IgD-negative memory B cell (primary cell): ENCODE measurements around the gene POU5F2. TPM values are rescaled to one million over a fixed set of nuclear protein-coding genes. Genes with fewer than 3 reads are reported as not detected.

Source experiments
- H3K27ac Mint-ChIP-seq, 3 donors: one replicate each; pipeline ENCODE4 v1.8.0; 2020 to 2022; ENCODE audit warnings: mild to moderate bottlenecking in 3 of 3, mixed read lengths in 3 of 3, moderate library complexity in 1 of 3
- H3K27me3 Mint-ChIP-seq: one replicate; pipeline ENCODE4 v1.8.0; 2021; ENCODE audit warnings: mixed read lengths
- H3K36me3 Mint-ChIP-seq: one replicate; pipeline ENCODE4 v1.8.0; 2020; ENCODE audit warnings: mild to moderate bottlenecking, mixed read lengths
- H3K4me1 Mint-ChIP-seq, 3 donors: one replicate each; pipeline ENCODE4 v1.8.0; 2020 to 2022; ENCODE audit warnings: mixed read lengths in 3 of 3, mild to moderate bottlenecking in 1 of 3
- H3K4me3 Mint-ChIP-seq, 4 donors: one replicate each; pipeline ENCODE4 v1.8.0; 2020 to 2022; ENCODE audit warnings: mild to moderate bottlenecking in 4 of 4, mixed read lengths in 4 of 4, moderate library complexity in 3 of 4
- H3K9me3 Mint-ChIP-seq, 3 donors: one replicate each; pipeline ENCODE4 v1.8.0; 2020 to 2021; ENCODE audit warnings: mixed read lengths in 3 of 3, mild to moderate bottlenecking in 1 of 3
- polyA plus RNA-seq: library from polyadenylated mRNA; unstranded; fragments of 300-500 nt; fragmentation: Illumina TruSeq; gene quantifications from one replicate; pipeline ENCODE4 v1.2.3, GENCODE V29; 2021

POU5F2 gene
- polyA plus RNA-seq, 1 donor from 2014 or later = 0.08 TPM

DNA sequence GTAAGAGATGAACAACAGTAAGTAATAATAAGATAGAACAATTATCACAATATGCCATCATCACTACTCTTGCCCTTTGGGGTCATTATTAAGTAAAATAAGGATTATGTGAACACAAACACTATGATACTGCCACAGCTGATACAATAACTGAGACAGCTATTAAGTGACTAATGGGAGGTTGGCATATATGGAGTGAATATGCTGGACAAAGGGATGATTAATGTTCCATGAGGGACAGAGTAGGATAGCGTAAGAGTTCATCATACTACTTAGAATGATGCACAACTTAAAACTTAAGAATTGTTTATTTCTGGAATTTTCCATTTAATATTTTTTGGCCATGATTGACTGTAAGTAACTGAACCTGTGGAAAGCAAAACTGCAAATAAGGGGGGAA, 16.6 kb downstream of the POU5F2 start:
- H3K4me1 Mint-ChIP-seq = peaks cover 0 to 1% (median 0%) of the 10 kb centered on the region in 3 donors
- peaks cover 2% of the 10 kb centered on the region for H3K36me3 Mint-ChIP-seq
- no peak overlapping the region for H3K4me3 Mint-ChIP-seq
- H3K27ac Mint-ChIP-seq = no peak overlapping the region
- no peaks in the 10 kb centered on the region for H3K27me3 Mint-ChIP-seq
- peaks cover 0 to 1% (median 0%) of the 10 kb centered on the region in 3 donors for H3K9me3 Mint-ChIP-seq

- no peak overlapping the region for H3K27ac Mint-ChIP-seq
- peaks cover 3% of the 10 kb centered on the region for H3K36me3 Mint-ChIP-seq
- H3K27me3 Mint-ChIP-seq = no peaks in the 10 kb centered on the region
- no peak overlapping the region for H3K4me3 Mint-ChIP-seq
- H3K4me1 Mint-ChIP-seq = peaks cover 0 to 4% (median 0%) of the 10 kb centered on the region in 3 donors
- peaks cover 0 to 1% (median 0%) of the 10 kb centered on the region in 3 donors for H3K9me3 Mint-ChIP-seq
These were observed 17.7 kb downstream of the POU5F2 start for GRCh38 chr5:93723681-93724080.

DNA sequence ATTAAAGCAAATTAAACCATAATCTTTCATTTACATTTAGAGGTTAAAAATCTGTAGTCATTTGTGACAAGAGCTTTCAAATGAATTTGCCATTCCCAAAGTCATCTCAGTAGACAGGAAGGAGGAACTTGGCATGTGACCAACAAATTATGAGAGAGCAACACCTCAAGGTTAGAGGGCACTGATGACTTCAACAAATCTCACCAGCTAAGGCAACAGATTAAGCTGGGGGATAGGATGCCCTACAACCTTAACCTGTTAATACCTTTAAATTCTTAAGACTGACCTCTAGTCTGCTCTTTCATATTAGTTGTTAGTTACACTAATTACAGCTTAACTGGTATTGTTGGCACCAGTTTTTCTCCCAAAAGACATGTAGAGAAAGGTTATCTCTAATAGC, 18.4 kb downstream of the POU5F2 start:
- H3K36me3 Mint-ChIP-seq = peaks cover 3% of the 10 kb centered on the region

DNA sequence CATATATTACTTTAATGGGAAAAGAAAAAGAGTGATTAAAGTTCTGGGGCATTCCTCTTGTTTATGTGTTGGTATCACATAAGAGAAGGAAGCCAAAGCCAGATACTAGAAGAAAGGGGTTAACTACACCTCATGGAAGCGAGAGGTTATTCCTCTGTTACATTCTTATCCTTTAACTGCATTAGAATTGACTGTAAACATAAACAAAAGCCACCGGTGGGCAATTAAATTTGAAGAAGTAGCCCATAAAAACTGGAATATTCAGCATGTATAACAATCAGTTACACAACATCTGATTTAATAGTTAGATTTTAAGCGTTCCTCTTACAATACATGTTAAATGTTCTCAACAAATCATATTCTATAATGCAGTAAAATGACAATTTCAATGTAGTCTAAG, 18.8 kb downstream of the POU5F2 start:
- Mint-ChIP-seq H3K36me3 (peaks cover 3% of the 10 kb centered on the region), H3K4me1 (peaks cover 0 to 4% (median 4%) of the 10 kb centered on the region in 3 donors), H3K27me3 (no peaks in the 10 kb centered on the region), H3K4me3 (no peak overlapping the region), H3K27ac (no peak overlapping the region), H3K9me3 (peaks cover 0 to 1% (median 0%) of the 10 kb centered on the region in 3 donors)

More for the DNA sequence above, 18.4 kb downstream of the POU5F2 start:
- Mint-ChIP-seq H3K27me3 (no peaks in the 10 kb centered on the region), H3K27ac (no peak overlapping the region), H3K9me3 (peaks cover 0 to 1% (median 0%) of the 10 kb centered on the region in 3 donors), H3K4me3 (no peak overlapping the region), H3K4me1 (peaks cover 0 to 4% (median 4%) of the 10 kb centered on the region in 3 donors)

DNA sequence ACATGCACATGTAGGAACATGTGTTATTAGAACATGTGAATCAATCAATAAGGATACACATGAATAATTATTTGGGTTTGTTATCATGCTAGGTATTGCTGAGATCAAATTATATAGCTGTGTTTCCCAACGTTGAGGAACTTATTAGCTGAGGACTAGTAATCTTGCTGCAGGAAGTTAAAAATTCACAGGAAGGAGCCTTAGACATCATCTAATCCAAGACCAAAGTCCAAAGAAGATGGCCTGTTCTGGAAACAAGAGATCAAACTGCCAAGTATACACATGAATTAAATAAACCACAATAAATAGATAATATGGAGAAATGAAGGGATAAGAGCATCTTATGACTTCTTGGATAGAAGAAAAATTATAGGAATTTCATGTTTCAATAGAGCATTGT, 19.9 kb downstream of the POU5F2 start:
- peaks cover 0 to 4% (median 4%) of the 10 kb centered on the region in 3 donors for H3K4me1 Mint-ChIP-seq
- no peak overlapping the region for H3K4me3 Mint-ChIP-seq
- no peaks in the 10 kb centered on the region for H3K27me3 Mint-ChIP-seq
- peaks cover 3% of the 10 kb centered on the region for H3K36me3 Mint-ChIP-seq
- no peak overlapping the region for H3K27ac Mint-ChIP-seq
- peaks cover 0 to 1% (median 0%) of the 10 kb centered on the region in 3 donors for H3K9me3 Mint-ChIP-seq

GRCh38 chr5:93721071-93721470, 20.3 kb downstream of the POU5F2 start:
- peaks cover 0 to 1% (median 0%) of the 10 kb centered on the region in 3 donors for H3K9me3 Mint-ChIP-seq
- no peaks in the 10 kb centered on the region for H3K27me3 Mint-ChIP-seq
- peaks cover 0 to 4% (median 4%) of the 10 kb centered on the region in 3 donors for H3K4me1 Mint-ChIP-seq
- H3K36me3 Mint-ChIP-seq = peaks cover 3% of the 10 kb centered on the region
- no peak overlapping the region for H3K4me3 Mint-ChIP-seq
- no peak overlapping the region for H3K27ac Mint-ChIP-seq

DNA sequence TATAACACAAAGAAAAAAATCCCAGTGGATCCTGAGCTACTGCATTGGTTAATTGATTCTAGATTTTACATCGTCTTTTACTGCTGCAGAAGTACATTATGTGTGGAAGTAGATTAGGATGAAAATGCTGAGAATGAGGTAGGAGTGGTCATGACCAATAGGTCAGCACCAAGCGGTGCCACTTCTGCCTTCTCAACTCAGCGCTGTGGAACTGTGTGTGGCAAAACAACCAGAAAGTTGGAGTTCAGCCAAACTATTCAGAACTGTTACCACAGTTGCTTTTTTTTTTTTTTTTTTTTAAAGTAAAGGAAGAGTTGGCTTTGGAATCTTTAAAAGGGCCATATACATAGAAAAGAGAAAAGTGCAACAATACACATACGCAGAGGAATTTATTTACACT, 24.2 kb downstream of the POU5F2 start:
- Mint-ChIP-seq H3K27ac (no peak overlapping the region), H3K36me3 (peaks cover 6% of the 10 kb centered on the region), H3K4me3 (no peak overlapping the region), H3K4me1 (peaks cover 0 to 4% (median 4%) of the 10 kb centered on the region in 3 donors), H3K27me3 (no peaks in the 10 kb centered on the region), H3K9me3 (peaks cover 0 to 5% (median 1%) of the 10 kb centered on the region in 3 donors)

DNA sequence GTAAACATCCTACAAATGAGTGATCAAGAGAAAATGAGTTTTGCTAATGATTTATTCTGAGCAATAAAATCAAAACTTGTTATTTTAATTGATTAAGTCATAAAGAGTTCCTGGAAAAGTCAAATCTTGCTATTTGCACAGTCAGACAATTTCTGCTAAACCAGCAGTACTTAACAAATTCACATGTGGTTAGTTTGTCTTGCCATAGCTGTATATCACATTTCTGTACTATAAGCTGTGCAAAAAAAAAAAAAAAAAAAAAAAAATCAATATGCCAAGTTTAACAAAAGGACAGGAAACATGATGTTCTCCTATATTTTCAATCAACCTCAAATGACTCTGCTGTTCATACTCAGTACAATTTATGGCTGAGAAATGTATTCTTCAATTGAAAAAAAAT, 24.9 kb downstream of the POU5F2 start:
- peaks cover 6% of the 10 kb centered on the region for H3K36me3 Mint-ChIP-seq
- H3K9me3 Mint-ChIP-seq = peaks cover 0 to 5% (median 1%) of the 10 kb centered on the region in 3 donors
- H3K4me3 Mint-ChIP-seq = no peak overlapping the region
- H3K27ac Mint-ChIP-seq = no peak overlapping the region
- peaks cover 0 to 4% (median 4%) of the 10 kb centered on the region in 3 donors for H3K4me1 Mint-ChIP-seq
- H3K27me3 Mint-ChIP-seq = no peaks in the 10 kb centered on the region

DNA sequence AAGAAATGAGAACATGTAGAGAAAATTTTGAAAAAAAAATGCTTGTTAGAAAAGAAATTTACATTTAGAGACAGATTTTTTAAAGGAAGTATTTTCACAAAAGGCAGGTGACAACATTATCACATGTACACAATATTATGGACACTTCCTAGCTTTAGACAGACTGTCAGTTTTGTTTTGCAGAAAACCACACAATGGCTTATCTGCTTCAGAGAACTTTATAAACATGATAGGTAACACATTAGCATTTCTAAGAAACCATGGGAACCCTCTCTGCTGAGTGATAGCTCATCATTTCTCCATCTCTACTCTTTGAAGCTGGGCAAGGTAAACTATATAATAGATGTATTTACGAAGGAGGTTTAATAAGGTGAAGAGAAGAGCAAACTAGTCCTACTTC, 25.6 kb downstream of the POU5F2 start:
- Mint-ChIP-seq H3K27me3 (no peaks in the 10 kb centered on the region), H3K4me3 (no peak overlapping the region), H3K27ac (no peak overlapping the region), H3K36me3 (peaks cover 6% of the 10 kb centered on the region), H3K4me1 (peaks cover 0 to 4% (median 4%) of the 10 kb centered on the region in 3 donors), H3K9me3 (peaks cover 0 to 5% (median 1%) of the 10 kb centered on the region in 3 donors)

DNA sequence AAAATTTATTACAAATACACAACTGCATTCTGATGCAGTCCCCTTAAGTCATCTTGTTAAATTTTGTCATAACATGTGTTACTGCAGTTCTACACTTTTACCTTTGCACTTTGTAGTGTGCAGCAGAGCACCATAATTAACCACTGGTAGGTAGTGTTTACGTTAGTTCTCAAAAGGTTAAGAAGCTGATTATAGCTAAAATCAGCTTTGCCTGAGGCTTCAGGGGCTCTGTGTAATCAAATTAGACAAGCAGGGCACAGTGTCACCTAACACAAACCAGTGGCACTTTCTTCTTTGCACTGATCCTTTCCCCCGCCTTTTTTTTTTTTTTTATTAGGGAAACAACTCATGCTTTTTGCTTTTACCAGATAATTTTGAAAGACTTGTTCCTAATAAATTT, 26.1 kb downstream of the POU5F2 start:
- Mint-ChIP-seq H3K9me3 (peaks cover 0 to 5% (median 1%) of the 10 kb centered on the region in 3 donors), H3K27ac (no peak overlapping the region), H3K36me3 (peaks cover 6% of the 10 kb centered on the region), H3K4me1 (peaks cover 0 to 4% (median 4%) of the 10 kb centered on the region in 3 donors), H3K4me3 (no peak overlapping the region), H3K27me3 (no peaks in the 10 kb centered on the region)

DNA sequence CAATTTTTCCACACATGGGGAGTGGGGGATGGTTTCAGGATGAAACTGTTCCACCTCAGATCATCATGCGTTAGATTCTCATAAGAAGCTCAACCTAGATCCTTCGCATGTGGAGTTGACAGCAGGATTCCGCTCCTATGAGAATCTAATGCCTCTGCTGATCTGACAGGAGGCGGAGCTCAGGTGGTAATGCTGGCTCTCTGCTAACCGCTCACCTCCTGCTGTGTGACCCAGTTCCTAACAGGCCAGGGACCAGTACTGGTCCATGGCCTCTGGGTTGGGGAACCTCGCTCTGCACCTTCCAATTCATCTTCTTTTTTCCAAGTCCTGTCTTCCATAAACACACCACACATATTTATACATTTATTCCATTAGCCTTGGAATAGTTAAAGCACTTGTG, 33.0 kb downstream of the POU5F2 start:
- no peak overlapping the region for H3K27ac Mint-ChIP-seq
- H3K4me3 Mint-ChIP-seq = no peak overlapping the region
- H3K9me3 Mint-ChIP-seq = peaks cover 0 to 2% (median 0%) of the 10 kb centered on the region in 3 donors
- no peaks in the 10 kb centered on the region for H3K27me3 Mint-ChIP-seq
- no peaks in the 10 kb centered on the region for H3K4me1 Mint-ChIP-seq
- peaks cover 8% of the 10 kb centered on the region for H3K36me3 Mint-ChIP-seq

GRCh38 chr5:93705896-93706295, 35.5 kb downstream of the POU5F2 start:
- H3K27ac Mint-ChIP-seq = no peak overlapping the region
- no peaks in the 10 kb centered on the region for H3K27me3 Mint-ChIP-seq
- no peaks in the 10 kb centered on the region for H3K9me3 Mint-ChIP-seq
- H3K4me1 Mint-ChIP-seq = no peaks in the 10 kb centered on the region
- no peak overlapping the region for H3K4me3 Mint-ChIP-seq
- peaks cover 5% of the 10 kb centered on the region for H3K36me3 Mint-ChIP-seq

- Mint-ChIP-seq H3K27ac (no peak overlapping the region), H3K4me1 (no peaks in the 10 kb centered on the region), H3K4me3 (no peak overlapping the region), H3K9me3 (no peaks in the 10 kb centered on the region), H3K27me3 (no peaks in the 10 kb centered on the region), H3K36me3 (peaks cover 5% of the 10 kb centered on the region)
These were observed 36.4 kb downstream of the POU5F2 start for GRCh38 chr5:93704996-93705395.

DNA sequence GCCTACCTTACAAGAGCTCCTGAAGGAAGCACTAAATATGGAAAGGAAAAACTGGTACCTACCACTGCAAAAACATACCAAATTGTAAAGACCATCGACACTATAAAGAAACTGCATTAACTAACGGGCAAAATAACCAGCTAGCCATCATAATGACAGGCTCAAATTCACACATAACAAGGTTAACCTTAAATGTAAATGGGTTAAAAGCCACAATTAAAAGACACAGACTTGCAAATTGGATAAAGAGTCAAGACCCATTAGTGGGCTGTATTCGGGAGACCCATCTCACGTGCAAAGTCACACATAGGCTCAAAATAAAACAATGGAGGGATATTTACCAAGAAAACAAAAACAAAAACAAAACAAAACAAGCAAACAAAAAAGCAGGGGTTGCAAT, 49.4 kb downstream of the POU5F2 start:
- H3K9me3 Mint-ChIP-seq = peaks cover 3 to 28% (median 6%) of the 10 kb centered on the region in 3 donors
- peaks cover 0 to under 1% (median 0%) of the 10 kb centered on the region in 3 donors for H3K4me1 Mint-ChIP-seq
- no peak overlapping the region for H3K27ac Mint-ChIP-seq
- H3K27me3 Mint-ChIP-seq = no peaks in the 10 kb centered on the region
- H3K36me3 Mint-ChIP-seq = peaks cover 22% of the 10 kb centered on the region
- H3K4me3 Mint-ChIP-seq = peak overlapping the region in 1 of 4 donors; percentile 2
